Keratinocyte (primary cell): ENCODE measurements around the gene RAB1B. TPM values are rescaled to one million over a fixed set of nuclear protein-coding genes. Genes with fewer than 3 reads are reported as not detected.
"Not testable (repeated sequence)": the region's sequence is repeated elsewhere in the genome, so short reads cannot be mapped to it uniquely, and the experiment has no call there.

Experiments
- DNase-seq: peaks from one replicate; pipeline ENCODE4 v3.0.0-alpha.2; 2011; ENCODE audit warnings: low read depth, missing footprints, low spot score
- FAIRE-seq: peaks from 2 replicates; lab custom pipeline; 2011; peaks lifted over from hg19 to GRCh38; lab: Jason Lieb, UNC
- H2AFZ ChIP-seq: 2 replicates; pipeline ENCODE4 v1.6.0; 2012; ENCODE audit warnings: low read length, control low read depth, inconsistent platforms; ENCODE audit not compliant: control insufficient read depth
- H3K27ac ChIP-seq: 2 replicates; pipeline ENCODE4 v1.5.1; 2011; ENCODE audit warnings: low read length; ENCODE audit not compliant: control insufficient read depth, insufficient read depth
- H3K27me3 ChIP-seq: 3 replicates; pipeline ENCODE4 v1.6.0; 2011; ENCODE audit warnings: low read length; ENCODE audit not compliant: control insufficient read depth, insufficient read depth; ENCODE audit errors: extremely low read depth
- H3K36me3 ChIP-seq, 2 experiments: 2 replicates in 1 of 2; 3 replicates in 1 of 2; pipeline ENCODE4 v1.5.1; 2011; ENCODE audit warnings: low read length in 2 of 2, mild to moderate bottlenecking in 1 of 2; ENCODE audit not compliant: control insufficient read depth in 2 of 2, insufficient read depth in 2 of 2; ENCODE audit errors: extremely low read depth in 1 of 2
- H3K4me1 ChIP-seq: 3 replicates; pipeline ENCODE4 v1.5.1; 2011; ENCODE audit warnings: low read length; ENCODE audit not compliant: control insufficient read depth, insufficient read depth; ENCODE audit errors: extremely low read depth
- H3K4me2 ChIP-seq: 3 replicates; pipeline ENCODE4 v1.6.0; 2011; ENCODE audit warnings: low read depth, low read length; ENCODE audit not compliant: control insufficient read depth, insufficient read depth; ENCODE audit errors: extremely low read depth
- H3K4me3 ChIP-seq, 3 experiments: fragments of 200-600 bp in 1 of 3; sonication (generic) in 1 of 3; 2 replicates in 2 of 3; 3 replicates in 1 of 3; pipeline ENCODE4 v1.5.1; 2011 to 2016; ENCODE audit warnings: low read length in 3 of 3, mild to moderate bottlenecking in 3 of 3, control low read depth in 2 of 3, inconsistent platforms in 1 of 3, low read depth in 1 of 3, mixed read lengths in 1 of 3, mixed run types in 1 of 3, moderate library complexity in 1 of 3; ENCODE audit not compliant: control insufficient read depth in 2 of 3, insufficient read depth in 2 of 3; ENCODE audit errors: extremely low read depth in 1 of 3
- H3K79me2 ChIP-seq: 2 replicates; pipeline ENCODE4 v1.6.0; 2012; ENCODE audit warnings: low read length; ENCODE audit not compliant: control insufficient read depth, insufficient read depth
- H3K9ac ChIP-seq: 3 replicates; pipeline ENCODE4 v1.6.0; 2011; ENCODE audit warnings: low read length; ENCODE audit not compliant: control insufficient read depth, insufficient read depth; ENCODE audit errors: extremely low read depth
- H3K9me1 ChIP-seq: 3 replicates; pipeline ENCODE4 v1.6.0; 2011; ENCODE audit warnings: low read length; ENCODE audit not compliant: control insufficient read depth, insufficient read depth; ENCODE audit errors: extremely low read depth
- H3K9me3 ChIP-seq: 2 replicates; pipeline ENCODE4 v1.5.1; 2012; ENCODE audit warnings: low read depth, low read length; ENCODE audit not compliant: control insufficient read depth
- H4K20me1 ChIP-seq: 3 replicates; pipeline ENCODE4 v1.6.0; 2011; ENCODE audit warnings: low read length; ENCODE audit not compliant: control insufficient read depth, insufficient read depth; ENCODE audit errors: extremely low read depth
- EZH2 ChIP-seq: IDR thresholded peaks from one replicate; pipeline ENCODE4 v1.6.1; 2012; ENCODE audit warnings: inconsistent platforms, mild to moderate bottlenecking, low read length, moderate library complexity
- dilution Hi-C: fragments of 300-500 bp; cut with MboI; formaldehyde crosslinking; loops from one replicate; pipeline ENCODE4 v1.7.0; 2020; ENCODE audit warnings: low sequenced_read_pairs; ENCODE audit not compliant: extremely low pct_ligation_motif_present
- polyA plus RNA-seq, 5 experiments: library from polyadenylated mRNA; depleted of rRNA in 3 of 5; stranded (reverse) in 3 of 5; stranded (forward) in 1 of 5; unstranded in 1 of 5; fragments of >200 nt; gene quantifications; 1 replicate in 1 of 5; 2 replicates in 3 of 5; 3 replicates in 1 of 5; pipeline versions ENCODE4 v1.2.1 to v1.2.3, GENCODE V29; 2011 to 2012; ENCODE audit warnings: missing spikeins in 2 of 5, low read depth in 1 of 5, low replicate concordance in 1 of 5
- TF ChIP-seq, protein P1 (sequence below), 3 experiments: IDR thresholded peaks in 1 of 3; conservative IDR thresholded peaks in 1 of 3; optimal IDR thresholded peaks in 1 of 3; 2 replicates in 2 of 3; 3 replicates in 1 of 3; pipeline versions ENCODE3 to v1.5.1; 2011; ENCODE audit warnings: low read length in 3 of 3, mild to moderate bottlenecking in 3 of 3, moderate library complexity in 2 of 3, control low read depth in 1 of 3, inconsistent platforms in 1 of 3; ENCODE audit not compliant: insufficient read depth in 2 of 3; ENCODE audit errors: extremely low read depth in 1 of 3

The RAB1B gene
- polyA plus RNA-seq, 1 donor (not counting 4 experiments of a cell fraction or from before 2014, with no cell fraction given) = 133 TPM

DNA sequence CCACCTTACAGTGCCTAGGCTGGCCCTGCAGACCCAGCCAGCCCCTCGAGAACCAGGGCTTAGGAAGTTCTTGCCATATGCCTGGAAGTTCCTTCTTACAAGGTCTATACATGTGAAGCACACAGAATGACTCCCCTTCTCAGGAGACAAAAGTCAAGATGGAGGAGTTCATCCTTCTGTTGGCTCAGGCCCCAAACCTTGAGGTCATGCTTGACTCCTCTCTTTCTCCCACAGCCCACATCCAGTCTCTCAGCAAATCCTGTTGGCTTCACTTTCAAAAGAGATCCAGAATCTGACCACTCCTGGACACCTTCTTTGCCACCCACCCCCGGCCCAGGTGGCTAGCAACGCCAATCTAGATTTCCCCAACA lies 50.1 kb downstream of the RAB1B start:
- Histone ChIP-seq H3K4me2 (no peak overlapping the region), H2AFZ (no peak overlapping the region), H3K9me1 (no peaks in the 10 kb centered on the region), H3K79me2 (no peaks in the 10 kb centered on the region), H3K27me3 (peaks cover 11% of the 10 kb centered on the region), H3K4me3 (no peak overlapping the region), H4K20me1 (no peaks in the 10 kb centered on the region), H3K36me3 (no peaks in the 10 kb centered on the region), H3K9ac (no peak overlapping the region), H3K9me3 (no peaks in the 10 kb centered on the region), H3K4me1 (peaks cover 13% of the 10 kb centered on the region), H3K27ac (no peak overlapping the region)
- TF ChIP-seq, protein P1, sequence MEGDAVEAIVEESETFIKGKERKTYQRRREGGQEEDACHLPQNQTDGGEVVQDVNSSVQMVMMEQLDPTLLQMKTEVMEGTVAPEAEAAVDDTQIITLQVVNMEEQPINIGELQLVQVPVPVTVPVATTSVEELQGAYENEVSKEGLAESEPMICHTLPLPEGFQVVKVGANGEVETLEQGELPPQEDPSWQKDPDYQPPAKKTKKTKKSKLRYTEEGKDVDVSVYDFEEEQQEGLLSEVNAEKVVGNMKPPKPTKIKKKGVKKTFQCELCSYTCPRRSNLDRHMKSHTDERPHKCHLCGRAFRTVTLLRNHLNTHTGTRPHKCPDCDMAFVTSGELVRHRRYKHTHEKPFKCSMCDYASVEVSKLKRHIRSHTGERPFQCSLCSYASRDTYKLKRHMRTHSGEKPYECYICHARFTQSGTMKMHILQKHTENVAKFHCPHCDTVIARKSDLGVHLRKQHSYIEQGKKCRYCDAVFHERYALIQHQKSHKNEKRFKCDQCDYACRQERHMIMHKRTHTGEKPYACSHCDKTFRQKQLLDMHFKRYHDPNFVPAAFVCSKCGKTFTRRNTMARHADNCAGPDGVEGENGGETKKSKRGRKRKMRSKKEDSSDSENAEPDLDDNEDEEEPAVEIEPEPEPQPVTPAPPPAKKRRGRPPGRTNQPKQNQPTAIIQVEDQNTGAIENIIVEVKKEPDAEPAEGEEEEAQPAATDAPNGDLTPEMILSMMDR (optimal IDR thresholded peaks at IDR 0.05 in 1 of 3, IDR thresholded peaks at IDR 0.05 in 1 of 3, conservative IDR thresholded peaks at IDR 0.05 in 1 of 3; ENCODE audit: extremely low read depth in 1 of 3, insufficient read depth in 2 of 3, low read length in 3 of 3) = no peak
- TF ChIP-seq EZH2 = no peak
- dilution Hi-C loops = no loop called here
- FAIRE-seq (no peak), DNase-seq (no peak)

DNA sequence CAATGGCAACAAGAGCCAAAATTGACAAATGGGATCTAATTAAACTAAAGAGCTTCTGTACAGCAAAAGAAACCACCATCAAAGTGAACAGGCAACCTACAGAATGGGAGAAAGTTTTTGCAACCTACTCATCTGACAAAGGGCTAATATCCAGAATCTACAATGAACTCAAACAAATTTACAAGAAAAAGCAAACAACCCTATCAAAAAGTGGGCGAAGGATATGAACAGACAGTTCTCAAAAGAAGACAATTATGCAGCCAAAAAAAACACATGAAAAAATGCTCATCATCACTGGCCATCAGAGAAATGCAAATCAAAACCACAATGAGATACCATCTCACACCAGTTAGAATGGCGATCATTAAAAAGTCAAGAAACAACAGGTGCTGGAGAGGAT lies 51.9 kb downstream of the RAB1B start:
- DNase-seq, H3K27ac ChIP-seq, FAIRE-seq, H3K9me3 ChIP-seq, dilution Hi-C loops, H3K4me3 ChIP-seq, H4K20me1 ChIP-seq, H3K79me2 ChIP-seq, H3K9ac ChIP-seq, H2AFZ ChIP-seq, H3K9me1 ChIP-seq, H3K36me3 ChIP-seq, H3K4me2 ChIP-seq: not testable (repeated sequence)
- peaks cover 11% of the 10 kb centered on the region for H3K27me3 ChIP-seq
- H3K4me1 ChIP-seq = peaks cover 22% of the 10 kb centered on the region

DNA sequence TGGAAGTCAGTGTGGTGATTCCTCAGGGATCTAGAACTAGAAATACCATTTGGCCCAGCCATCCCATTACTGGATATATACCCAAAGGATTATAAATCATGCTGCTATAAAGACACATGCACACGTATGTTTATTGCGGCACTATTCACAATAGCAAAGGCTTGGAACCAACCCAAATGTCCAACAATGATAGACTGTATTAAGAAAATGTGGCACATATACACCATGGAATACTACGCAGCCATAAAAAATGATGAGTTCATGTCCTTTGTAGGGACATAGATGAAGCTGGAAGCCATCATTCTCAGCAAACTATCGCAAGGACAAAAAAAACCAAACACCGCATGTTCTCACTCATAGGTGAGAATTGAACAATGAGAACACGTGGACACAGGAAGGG lies 52.3 kb downstream of the RAB1B start:
- H3K4me3 ChIP-seq, H3K9me3 ChIP-seq, H3K9me1 ChIP-seq, H3K79me2 ChIP-seq, H3K4me2 ChIP-seq, FAIRE-seq, dilution Hi-C loops, H2AFZ ChIP-seq, H3K27ac ChIP-seq, H3K36me3 ChIP-seq, H3K9ac ChIP-seq, DNase-seq, H3K27me3 ChIP-seq, H4K20me1 ChIP-seq: not testable (repeated sequence)
- peaks cover 25% of the 10 kb centered on the region for H3K4me1 ChIP-seq
